GM23338 (cell line): Measurements from ENCODE around the gene JARID2.

Source experiments
- CREB1 ChIP-seq: fragments of 250-450 bp; sonication (Bioruptor Pico); IDR thresholded peaks from 2 replicates; pipeline ENCODE4 v1.5.0; 2020; ENCODE audit warnings: low read depth, mild to moderate bottlenecking, moderate library complexity
- EZH2 ChIP-seq: fragments of 200-600 bp; sonication (generic); IDR thresholded peaks from one replicate; pipeline ENCODE4 v1.8.0; 2017; ENCODE audit warnings: antibody characterized with exemption, mild to moderate bottlenecking, low read depth; ENCODE audit not compliant: unreplicated experiment
- JUNB ChIP-seq: IDR thresholded peaks from one replicate; pipeline ENCODE4 v1.6.1; 2016; ENCODE audit warnings: antibody characterized with exemption; ENCODE audit not compliant: unreplicated experiment
- POLR2AphosphoS5 ChIP-seq: IDR thresholded peaks from 2 replicates; pipeline ENCODE4 v1.6.1; 2016; ENCODE audit warnings: antibody characterized with exemption, low read depth
- ZNF114 ChIP-seq: fragments of 250-450 bp; sonication (Bioruptor Pico); IDR thresholded peaks from 2 replicates; pipeline ENCODE4 v1.5.0; 2020; ENCODE audit warnings: mild to moderate bottlenecking, moderate library complexity
- TF ChIP-seq, protein P1 (sequence below), 2 experiments: fragments of 200-600 bp in 1 of 2; sonication (generic) in 1 of 2; conservative IDR thresholded peaks; 2 replicates each; pipeline versions ENCODE4 v1.5.1 to v1.6.1; 2016 to 2017; ENCODE audit warnings: antibody characterized with exemption in 2 of 2, low read depth in 2 of 2, mild to moderate bottlenecking in 2 of 2, moderate library complexity in 1 of 2
- TF ChIP-seq, protein P2 (sequence below): IDR thresholded peaks from one replicate; pipeline ENCODE4 v1.6.1; 2018; ENCODE audit warnings: antibody characterized with exemption; ENCODE audit not compliant: unreplicated experiment

- TF ChIP-seq, protein P1, sequence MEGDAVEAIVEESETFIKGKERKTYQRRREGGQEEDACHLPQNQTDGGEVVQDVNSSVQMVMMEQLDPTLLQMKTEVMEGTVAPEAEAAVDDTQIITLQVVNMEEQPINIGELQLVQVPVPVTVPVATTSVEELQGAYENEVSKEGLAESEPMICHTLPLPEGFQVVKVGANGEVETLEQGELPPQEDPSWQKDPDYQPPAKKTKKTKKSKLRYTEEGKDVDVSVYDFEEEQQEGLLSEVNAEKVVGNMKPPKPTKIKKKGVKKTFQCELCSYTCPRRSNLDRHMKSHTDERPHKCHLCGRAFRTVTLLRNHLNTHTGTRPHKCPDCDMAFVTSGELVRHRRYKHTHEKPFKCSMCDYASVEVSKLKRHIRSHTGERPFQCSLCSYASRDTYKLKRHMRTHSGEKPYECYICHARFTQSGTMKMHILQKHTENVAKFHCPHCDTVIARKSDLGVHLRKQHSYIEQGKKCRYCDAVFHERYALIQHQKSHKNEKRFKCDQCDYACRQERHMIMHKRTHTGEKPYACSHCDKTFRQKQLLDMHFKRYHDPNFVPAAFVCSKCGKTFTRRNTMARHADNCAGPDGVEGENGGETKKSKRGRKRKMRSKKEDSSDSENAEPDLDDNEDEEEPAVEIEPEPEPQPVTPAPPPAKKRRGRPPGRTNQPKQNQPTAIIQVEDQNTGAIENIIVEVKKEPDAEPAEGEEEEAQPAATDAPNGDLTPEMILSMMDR (conservative IDR thresholded peaks at IDR 0.05; ENCODE audit: low read depth in 2 of 2), result no peak
- no peak for TF ChIP-seq ZNF114 (CRISPR knock-in tag)
- TF ChIP-seq POLR2AphosphoS5, result no peak
- TF ChIP-seq JUNB, result no peak
- TF ChIP-seq, protein P2, sequence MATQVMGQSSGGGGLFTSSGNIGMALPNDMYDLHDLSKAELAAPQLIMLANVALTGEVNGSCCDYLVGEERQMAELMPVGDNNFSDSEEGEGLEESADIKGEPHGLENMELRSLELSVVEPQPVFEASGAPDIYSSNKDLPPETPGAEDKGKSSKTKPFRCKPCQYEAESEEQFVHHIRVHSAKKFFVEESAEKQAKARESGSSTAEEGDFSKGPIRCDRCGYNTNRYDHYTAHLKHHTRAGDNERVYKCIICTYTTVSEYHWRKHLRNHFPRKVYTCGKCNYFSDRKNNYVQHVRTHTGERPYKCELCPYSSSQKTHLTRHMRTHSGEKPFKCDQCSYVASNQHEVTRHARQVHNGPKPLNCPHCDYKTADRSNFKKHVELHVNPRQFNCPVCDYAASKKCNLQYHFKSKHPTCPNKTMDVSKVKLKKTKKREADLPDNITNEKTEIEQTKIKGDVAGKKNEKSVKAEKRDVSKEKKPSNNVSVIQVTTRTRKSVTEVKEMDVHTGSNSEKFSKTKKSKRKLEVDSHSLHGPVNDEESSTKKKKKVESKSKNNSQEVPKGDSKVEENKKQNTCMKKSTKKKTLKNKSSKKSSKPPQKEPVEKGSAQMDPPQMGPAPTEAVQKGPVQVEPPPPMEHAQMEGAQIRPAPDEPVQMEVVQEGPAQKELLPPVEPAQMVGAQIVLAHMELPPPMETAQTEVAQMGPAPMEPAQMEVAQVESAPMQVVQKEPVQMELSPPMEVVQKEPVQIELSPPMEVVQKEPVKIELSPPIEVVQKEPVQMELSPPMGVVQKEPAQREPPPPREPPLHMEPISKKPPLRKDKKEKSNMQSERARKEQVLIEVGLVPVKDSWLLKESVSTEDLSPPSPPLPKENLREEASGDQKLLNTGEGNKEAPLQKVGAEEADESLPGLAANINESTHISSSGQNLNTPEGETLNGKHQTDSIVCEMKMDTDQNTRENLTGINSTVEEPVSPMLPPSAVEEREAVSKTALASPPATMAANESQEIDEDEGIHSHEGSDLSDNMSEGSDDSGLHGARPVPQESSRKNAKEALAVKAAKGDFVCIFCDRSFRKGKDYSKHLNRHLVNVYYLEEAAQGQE, result no peak
- no peak for TF ChIP-seq CREB1 (CRISPR knock-in tag)
- TF ChIP-seq EZH2, result no peak
These were observed 228.3 kb downstream of the JARID2 start for GRCh38 chr6:15474196-15474595.
